ENCODE measurements around the gene DNAL4. TPM values are rescaled to one million over a fixed set of nuclear protein-coding genes. Genes with fewer than 3 reads are reported as not detected.

The DNAL4 gene
- total and polyA plus RNA-seq, 11 donors: 7.9 to 16.4 (median 10.4) TPM

GRCh38 chr22:38758276-38758945, 35.5 kb downstream of the DNAL4 start:
- Histone ChIP-seq H3K9me3 (no peaks in the 10 kb centered on the region), H3K36me3 (peaks cover 0 to 3% (median 0%) of the 10 kb centered on the region in 9 donors), H3K4me3 (no peak overlapping the region), H3K4me1 (peaks cover 0 to 31% (median 21%) of the 10 kb centered on the region in 12 donors), H3K27ac (no peak overlapping the region), H3K27me3 (no peaks in the 10 kb centered on the region)
- ATAC-seq (no peak), DNase-seq (no peak)
- intact Hi-C loops (cut with DNase I): loop anchor here in 1 of 10 donors (5.0 kb wide), 1 partner anchor 51 kb away; the partner anchor contains the start of gene GTPBP1
- no peak for TF ChIP-seq POLR2A (IDR thresholded peaks at IDR 0.05)
- no peak for TF ChIP-seq CTCF (IDR thresholded peaks at IDR 0.05)
- whole genome bisulfite sequencing, 4 donors: 60 to 78% (median 73%) methylated on average over 14 to 16 of the region's 16 CpGs

- DNase-seq (no peak), ATAC-seq (no peak)
- H3K36me3 ChIP-seq: peaks cover 0 to 13% (median 6%) of the 10 kb centered on the region in 9 donors
- no peaks in the 10 kb centered on the region for H3K9me3 ChIP-seq
- H3K27me3 ChIP-seq: no peaks in the 10 kb centered on the region
- H3K27ac ChIP-seq: peak overlapping the region in 1 of 12 donors; percentile 98
- intact Hi-C loops (cut with DNase I): loop anchor here in 1 of 10 donors (5.0 kb wide), 1 partner anchor 50 kb away; the partner anchor contains the start of gene GTPBP1
- H3K4me1 ChIP-seq: peaks cover 0 to 41% (median 23%) of the 10 kb centered on the region in 12 donors
- 78 to 87% (median 83%) methylated on average over 4 of the region's 4 CpGs for WGBS, 4 donors
- no peak for TF ChIP-seq POLR2A (IDR thresholded peaks at IDR 0.05)
- no peak for TF ChIP-seq CTCF (IDR thresholded peaks at IDR 0.05)
- H3K4me3 ChIP-seq: peak overlapping the region in 1 of 12 donors; percentile 85
Measured at GRCh38 chr22:38757464-38757757, 36.5 kb downstream of the DNAL4 start.

GRCh38 chr22:38756711-38757463, 37.1 kb downstream of the DNAL4 start:
- H3K27ac ChIP-seq: peak overlapping the region in 9 of 12 donors; percentile 92 to 99 (median 97)
- DNase-seq (peak in 1 of 5 donors; percentile 34), ATAC-seq (no peak)
- peak overlapping the region in 9 of 12 donors; percentile 67 to 92 (median 80) for H3K4me3 ChIP-seq
- H3K27me3 ChIP-seq: no peaks in the 10 kb centered on the region
- H3K36me3 ChIP-seq: peaks cover 0 to 18% (median 11%) of the 10 kb centered on the region in 9 donors
- TF ChIP-seq CTCF (IDR thresholded peaks at IDR 0.05): no peak
- TF ChIP-seq POLR2A (IDR thresholded peaks at IDR 0.05): no peak
- H3K4me1 ChIP-seq: peaks cover 0 to 46% (median 24%) of the 10 kb centered on the region in 12 donors
- intact Hi-C loops (cut with DNase I): loop anchor here in 1 of 10 donors (5.0 kb wide), 1 partner anchor 50 kb away; the partner anchor contains the start of gene GTPBP1
- no peaks in the 10 kb centered on the region for H3K9me3 ChIP-seq
- WGBS, 4 donors: 59 to 78% (median 63%) methylated on average over 17 of the region's 17 CpGs
